GM19035 (cell line): Measurements from ENCODE around the gene GNGT2.
A peak's percentile ranks its signal among the peaks of the same experiment; 100 is the strongest.

Source experiments
- ATAC-seq: cut with Tn5 transposase; IDR thresholded peaks from one replicate; pipeline ENCODE4 v1.9.1; 2021; ENCODE audit not compliant: unreplicated experiment

The GNGT2 gene

DNA sequence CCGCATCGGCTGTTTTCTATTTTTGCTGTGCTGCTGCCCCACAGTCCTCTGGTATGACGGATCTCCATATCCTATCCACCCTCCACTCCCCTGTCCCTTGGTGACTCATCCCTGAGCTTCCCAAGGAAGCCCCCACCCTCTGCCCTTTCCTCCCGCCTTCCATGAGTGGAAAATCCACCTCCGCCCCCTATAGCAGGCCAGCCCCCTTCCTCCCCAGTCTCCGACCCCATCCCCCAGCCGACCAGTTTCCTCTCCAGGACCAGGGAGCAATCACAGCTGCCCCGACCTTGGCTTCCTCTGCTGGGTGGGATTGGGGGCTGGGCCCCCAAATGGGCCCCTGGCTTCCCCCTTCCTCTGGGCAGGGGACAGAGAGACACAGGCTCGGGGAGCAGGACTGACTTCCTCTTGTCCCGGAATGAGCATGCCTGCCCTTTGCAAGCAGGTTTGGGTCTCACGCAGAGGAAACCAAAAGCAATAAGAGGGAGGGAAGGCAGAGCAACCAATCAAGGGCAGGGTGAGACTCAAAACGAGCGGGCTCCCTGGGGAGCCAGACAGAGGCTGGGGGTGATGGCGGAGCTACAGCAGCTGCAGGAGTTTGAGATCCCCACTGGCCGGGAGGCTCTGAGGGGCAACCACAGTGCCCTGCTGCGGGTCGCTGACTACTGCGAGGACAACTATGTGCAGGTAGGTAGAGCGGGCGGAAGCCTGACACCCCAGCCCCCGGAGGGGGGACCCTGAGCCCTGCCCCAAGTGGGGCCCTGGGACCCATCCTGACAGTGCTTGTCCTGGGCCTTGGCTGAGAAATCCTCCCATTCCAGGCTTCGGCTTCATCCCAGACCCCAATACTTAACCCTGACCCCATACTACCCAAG, at the start of gene GNGT2, which contains the start of gene ABI3:
Gene GNGT2, minus strand, starts transcription at position 417 of the 872 bp plus-strand sequence. CDS start 3,152 bp downstream, outside the sequence.
Gene ABI3, plus strand, starts transcription at position 550 of the 872 bp plus-strand sequence. Its CDS starts 18 bp downstream, at position 568.
- ATAC-seq, result peak; percentile 82

DNA sequence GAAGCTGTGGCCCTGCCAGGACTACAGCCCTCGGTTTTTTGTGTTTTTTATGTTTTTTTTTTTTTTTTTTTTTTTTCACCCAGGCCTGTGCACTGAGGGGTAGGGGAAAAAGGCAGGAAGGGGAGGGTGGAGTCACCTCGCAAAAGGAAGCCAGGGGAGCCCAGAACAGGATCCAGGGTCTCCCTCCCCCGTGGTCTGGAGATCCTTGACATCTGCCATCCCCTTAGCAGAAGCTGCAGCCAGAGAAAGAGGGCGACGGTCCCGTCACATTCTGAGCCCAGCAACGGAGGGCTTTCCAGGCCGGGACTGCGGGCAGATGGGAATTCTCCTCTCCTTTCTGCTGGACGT, 49.3 kb upstream of the GNGT2 start:
- no peak for ATAC-seq

DNA sequence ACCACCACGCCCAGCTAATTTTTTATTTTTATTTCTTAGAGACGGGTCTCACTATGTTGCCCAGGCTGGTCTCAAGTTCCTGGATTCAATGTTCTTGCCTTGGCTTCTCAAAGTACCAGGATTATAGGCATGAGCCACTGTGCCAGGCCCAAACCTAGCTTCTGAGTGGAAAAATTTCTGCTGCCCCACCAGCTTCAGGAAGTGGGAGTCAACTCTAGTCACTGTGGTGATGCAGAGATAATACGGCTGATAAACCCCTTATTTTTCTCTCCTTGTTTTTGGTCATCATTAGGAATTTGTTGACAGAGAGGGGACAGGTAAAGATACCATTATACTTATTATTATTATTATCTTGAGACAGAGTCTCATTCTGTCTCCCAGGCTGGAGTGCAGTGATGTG, 48.0 kb upstream of the GNGT2 start:
- ATAC-seq, result no peak

DNA sequence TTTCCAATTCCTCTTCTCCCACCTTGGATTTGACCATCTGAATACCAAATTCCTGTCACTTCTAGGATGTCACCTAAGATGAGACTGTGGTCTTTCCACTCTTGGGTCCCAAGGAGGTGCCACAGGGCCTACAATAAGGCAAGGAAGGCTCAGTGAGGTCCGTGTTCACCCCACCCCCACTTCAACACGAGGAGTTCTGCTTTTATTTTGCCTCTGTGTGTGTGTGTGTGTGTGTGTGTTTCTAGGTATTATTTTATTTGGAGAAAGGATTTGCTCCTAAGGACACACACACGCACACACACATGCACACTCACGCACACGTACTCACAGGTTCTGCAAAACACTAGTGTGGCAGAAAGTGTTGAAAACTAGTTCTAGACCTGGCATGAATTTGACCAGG, 44.8 kb upstream of the GNGT2 start:
- no peak for ATAC-seq

DNA sequence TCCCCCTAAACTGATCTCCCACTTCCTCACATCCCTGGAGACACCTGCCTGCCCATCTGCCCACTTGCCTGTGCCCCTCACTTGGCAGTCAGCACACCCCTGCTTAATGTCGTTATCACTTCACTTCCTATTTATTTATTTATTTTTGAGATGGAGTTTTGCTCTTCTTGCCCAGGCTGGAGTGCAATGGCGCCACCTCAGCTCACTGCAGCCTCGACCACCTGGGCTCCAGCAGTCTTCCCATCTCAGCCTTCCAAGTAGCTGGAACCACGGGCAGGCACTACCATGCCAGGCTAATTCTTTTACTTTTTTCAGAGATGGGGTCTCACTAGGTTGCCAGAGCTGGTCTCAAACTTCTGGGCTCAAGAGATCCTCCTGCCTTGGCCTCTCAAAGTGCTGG, 43.7 kb upstream of the GNGT2 start:
- no peak for ATAC-seq

DNA sequence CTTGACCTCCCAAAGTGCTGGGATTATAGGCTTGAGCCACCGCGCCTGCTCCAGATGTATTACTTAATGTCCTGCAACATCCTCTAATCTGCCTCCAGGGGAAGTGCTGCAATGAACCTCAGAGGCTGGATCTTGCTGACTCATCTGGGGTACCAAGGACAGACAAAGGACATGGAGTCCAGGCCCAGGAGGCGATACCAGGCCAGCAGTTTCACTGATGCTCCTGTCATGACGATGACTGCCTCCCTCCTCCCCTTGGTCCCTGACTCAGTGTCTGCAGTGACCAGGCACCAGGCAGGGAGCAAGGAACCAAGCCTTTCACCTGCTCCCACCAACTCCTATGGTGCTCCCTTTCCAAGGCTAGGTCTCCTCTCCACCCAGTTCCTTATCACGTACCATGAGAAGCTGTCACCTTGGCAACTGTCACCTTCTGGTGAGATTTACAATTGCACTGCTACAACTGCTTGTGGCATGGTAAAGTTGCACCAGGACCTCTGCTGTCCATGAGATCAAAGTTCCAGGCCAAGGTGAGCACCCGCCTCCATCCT, 41.8 kb upstream of the GNGT2 start:
- ATAC-seq, result no peak

DNA sequence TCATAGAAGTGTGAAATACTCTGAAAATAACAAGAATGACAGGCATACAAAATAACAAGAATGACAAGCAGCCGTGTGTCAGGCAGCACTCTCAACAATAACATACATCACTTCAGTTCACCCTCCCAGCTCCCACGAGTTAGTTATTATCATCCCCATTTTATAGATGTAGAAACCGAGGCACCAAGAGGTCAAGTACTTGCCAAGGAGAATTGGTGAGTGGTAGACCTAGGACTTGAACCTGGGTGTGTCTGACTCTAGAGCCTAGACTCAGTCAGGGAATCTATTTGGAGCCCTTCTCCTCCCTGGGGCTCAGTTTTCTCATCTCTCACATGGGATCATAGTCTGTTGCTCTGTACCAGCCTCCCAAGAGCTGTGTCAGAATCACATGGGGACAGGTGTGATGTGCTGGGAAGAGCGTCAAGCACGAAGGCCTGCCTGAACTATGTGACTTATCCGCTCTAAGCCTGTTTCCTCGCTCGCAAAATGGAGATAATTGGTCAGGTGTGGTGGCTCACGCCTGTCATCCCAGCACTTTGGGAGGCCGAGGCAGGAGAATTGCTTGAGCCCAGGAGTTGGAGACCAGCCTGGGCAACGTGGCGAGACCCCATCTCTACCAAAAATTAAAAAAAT, 39.6 kb upstream of the GNGT2 start:
- no peak for ATAC-seq

DNA sequence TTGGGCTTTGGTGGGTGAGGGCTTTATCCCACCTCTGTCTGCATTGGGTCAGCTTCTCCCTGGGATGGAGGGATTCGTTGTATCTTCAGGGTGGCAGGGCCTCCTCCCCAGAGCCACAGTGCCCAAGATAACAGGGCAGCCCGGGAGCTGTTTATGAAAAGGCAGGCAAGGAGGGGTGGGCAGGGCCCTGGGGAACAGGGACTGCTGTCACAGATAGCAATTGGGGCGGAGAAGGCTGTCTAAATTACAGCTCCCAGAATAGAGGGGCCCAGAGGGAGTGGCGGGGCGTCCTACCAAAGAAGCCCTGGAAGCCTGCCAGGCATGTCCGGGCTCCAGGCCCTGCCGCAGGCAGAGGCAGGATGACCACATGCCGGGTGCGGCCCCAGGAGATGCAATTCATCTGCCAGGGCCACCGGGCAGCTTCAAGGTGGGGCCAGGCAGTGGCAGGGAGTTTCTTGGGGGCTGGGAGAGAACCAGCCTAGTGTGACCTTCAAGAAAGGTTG, 39.0 kb upstream of the GNGT2 start:
- no peak for ATAC-seq

DNA sequence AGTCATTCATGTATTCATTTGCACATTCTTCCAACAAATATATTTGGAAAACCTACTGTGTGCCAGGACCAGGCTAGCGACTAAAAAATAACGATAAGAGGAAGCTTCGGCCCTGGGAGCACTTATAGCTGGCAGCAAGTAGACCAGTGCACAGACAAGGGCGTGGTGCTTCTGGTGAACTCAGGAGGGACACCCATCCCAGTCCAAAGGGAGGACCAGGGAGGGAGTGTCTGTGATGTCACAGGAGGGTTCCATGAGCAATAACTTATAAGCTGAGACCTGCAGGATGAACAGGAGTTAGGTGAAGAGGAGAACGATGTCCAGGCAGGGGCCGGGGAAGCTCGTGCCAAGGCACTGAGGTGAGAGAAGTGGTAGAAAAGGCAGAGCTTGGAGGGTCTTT, 37.6 kb upstream of the GNGT2 start:
- ATAC-seq, result no peak

DNA sequence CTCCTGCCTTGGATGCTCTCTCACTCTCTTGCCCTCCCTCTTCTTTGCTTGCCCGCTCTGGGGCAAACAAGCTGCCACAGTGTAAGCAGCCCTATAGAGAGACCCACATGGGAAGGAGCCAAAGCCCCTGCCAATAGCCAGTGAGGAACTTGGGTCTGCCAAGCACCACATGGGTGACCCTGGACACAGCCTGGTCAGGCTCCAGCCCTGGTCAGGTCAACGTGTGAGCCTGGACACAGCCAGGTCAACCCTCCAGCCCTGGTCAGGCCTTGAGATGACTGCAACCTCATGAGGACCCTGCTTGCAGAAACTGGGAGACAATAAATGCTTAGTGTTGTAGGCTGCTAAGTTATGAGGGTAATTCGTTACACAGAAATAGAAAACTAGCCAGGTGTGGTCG, 34.5 kb upstream of the GNGT2 start:
- no peak for ATAC-seq

DNA sequence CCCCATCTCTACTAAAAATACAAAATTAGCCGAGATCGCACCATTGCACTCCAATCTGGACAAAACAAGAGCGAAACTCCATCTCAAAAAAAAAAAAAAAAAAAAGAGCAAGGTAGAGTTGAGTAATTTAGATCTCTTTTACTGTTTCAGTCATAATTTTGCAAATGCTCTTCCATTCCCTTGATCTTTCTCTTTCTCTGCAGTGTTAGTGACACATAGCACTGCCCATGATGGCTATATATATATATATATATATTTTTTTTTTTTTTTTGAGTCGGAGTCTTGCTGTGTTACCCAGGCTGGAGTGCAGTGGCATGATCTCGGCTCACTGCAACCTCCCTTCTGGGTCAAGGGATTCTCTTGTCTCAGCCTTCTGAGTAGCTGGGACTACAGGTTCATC, 32.4 kb upstream of the GNGT2 start:
- ATAC-seq, result no peak

DNA sequence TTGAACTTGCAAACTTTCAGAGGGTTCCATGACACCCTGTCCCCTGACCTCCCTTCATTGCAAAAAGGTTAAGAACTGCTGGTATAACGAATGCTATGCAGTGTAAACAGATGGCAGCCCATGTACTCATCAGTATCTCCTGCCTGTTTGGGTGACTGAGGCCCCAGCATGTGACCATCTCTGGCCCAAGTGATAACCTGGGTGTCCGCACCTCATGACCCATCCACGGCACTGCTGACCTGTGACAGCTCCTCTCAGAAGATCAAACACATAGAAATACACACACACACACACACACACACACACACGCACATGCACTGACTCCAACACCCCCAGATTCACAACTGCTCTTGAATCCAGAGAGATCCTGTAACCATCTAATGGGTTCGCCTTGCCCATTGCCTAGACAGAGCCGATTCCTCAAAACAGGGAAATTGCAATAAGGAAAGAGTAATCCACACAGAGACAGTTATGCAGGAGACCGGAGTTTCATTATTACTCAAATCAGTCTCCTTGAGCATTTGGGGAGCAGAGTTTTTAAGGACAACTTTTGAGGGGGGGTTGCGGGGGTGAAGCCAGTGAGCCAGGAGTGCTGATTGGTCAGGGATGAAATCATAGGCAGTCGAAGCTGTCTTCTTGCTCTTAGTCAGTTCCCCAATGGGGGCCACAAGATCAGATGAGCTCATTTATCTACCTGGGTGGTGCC, 31.5 kb upstream of the GNGT2 start:
- ATAC-seq, result no peak

DNA sequence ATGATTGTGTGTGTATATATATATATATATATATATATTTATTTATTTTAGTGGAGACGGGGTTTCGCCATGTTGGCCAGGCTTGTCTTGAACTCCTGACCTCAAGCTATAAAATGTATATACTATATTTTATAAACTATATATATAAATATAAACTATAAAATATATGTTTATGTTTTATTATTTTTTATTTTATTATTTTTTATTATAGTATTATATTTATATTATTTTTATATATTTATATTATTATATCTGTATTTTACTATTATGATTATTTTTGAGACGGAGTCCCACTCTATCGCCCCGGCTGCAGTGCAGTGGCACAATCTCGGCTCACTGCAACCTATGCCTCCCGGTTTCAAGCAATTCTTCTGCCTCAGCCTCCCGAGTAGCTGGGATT, 30.7 kb upstream of the GNGT2 start:
- no peak for ATAC-seq

DNA sequence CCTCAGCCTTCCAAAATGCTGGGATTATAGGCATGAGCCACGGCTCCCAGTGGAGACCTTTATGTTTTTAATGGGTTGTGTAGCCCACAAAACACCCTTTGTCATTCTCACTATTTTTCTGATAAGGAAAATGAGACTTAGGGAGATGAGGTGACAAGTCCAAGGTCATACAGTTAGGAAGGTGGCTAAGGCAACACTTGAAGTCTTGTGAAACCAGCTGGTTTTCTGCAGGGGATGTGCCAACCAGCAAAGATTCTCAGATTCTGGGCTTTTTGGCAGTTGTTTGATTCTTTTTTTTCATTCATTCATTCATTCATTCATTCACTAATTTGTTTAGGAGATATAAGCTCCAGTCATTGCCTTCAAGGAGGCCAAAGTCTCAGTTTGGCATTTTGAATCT, 30.2 kb upstream of the GNGT2 start:
- ATAC-seq, result no peak

DNA sequence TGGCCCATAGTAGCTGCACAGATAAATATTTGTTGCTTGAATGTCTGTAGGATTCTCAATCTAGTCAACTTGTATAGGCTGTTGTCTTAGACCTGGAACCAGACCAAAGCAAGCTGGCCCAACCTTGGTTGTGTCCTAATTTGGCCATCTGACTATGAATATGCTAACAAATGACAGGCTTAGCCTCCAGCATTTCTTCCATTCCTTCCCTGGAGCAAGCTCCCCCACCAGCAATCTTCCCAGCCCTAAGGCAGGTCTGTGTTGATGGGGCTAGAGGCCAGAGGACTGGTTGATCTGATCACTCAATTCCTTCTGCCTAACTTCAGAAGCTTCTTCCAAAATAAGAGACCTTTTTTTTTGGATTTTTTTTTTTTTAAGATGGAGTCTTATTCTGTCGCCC, 29.6 kb upstream of the GNGT2 start:
- ATAC-seq, result no peak

DNA sequence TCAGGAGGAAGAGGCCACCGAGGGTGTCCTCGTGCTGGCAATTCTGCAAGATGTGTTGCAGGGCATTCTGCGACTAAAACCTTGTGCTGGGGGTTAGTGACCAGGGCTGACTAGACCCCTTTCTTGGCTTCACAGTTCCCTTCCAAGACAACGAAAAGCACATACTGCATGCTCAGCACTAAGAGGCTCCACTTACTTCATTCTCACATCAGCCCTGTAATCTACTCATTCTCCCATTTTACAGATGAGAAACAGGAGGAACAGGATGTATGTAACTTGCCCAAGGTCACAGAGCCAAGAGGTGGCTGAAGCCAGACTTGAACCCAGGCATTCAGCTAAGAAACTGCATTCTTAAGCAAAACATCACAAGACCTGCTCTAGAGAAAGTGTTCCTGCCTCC, 25.5 kb upstream of the GNGT2 start:
- no peak for ATAC-seq

DNA sequence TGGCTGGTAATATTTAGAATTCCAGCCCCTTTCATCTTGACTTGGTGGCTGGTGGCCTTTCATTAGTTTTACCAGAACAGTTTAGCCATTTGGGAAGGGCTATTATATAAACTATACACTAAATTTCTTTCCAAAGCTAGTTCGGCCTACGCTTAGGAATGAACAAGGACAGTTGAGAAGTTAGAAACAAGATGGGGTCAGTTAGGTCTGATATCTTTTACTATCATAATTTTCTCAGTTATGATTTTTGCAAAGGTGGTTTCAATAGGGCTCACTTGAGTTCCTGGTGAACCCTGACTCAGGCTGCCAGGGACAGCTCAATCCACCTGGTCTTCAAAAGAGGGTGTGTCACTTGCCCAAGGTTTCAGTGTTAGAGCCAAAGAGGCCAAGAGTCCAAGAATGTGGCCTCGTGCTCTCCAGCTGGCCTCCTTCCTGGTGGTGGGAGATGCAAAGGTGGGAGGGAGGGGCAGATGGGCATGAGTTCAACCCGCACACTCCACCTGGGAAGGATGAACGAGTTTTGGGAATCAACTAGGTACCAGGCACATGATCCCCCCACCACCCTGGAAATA, 24.2 kb upstream of the GNGT2 start:
- ATAC-seq, result no peak

DNA sequence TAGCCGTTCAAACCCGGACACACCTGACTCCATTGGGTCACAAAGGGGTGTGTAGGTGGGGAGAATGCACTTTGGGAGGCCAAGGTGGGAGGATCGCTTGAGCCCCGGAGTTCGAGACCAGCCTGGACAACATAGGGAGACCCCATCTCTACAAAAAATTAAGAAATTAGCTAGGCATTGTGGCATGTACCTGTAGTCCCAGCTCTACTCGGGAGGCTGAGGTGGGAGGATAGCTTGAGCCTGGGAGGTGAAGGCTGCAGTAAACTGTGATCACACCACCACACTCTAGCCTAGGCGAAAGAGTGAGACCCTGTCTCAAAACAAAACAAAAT, 21.2 kb upstream of the GNGT2 start:
- ATAC-seq, result no peak

DNA sequence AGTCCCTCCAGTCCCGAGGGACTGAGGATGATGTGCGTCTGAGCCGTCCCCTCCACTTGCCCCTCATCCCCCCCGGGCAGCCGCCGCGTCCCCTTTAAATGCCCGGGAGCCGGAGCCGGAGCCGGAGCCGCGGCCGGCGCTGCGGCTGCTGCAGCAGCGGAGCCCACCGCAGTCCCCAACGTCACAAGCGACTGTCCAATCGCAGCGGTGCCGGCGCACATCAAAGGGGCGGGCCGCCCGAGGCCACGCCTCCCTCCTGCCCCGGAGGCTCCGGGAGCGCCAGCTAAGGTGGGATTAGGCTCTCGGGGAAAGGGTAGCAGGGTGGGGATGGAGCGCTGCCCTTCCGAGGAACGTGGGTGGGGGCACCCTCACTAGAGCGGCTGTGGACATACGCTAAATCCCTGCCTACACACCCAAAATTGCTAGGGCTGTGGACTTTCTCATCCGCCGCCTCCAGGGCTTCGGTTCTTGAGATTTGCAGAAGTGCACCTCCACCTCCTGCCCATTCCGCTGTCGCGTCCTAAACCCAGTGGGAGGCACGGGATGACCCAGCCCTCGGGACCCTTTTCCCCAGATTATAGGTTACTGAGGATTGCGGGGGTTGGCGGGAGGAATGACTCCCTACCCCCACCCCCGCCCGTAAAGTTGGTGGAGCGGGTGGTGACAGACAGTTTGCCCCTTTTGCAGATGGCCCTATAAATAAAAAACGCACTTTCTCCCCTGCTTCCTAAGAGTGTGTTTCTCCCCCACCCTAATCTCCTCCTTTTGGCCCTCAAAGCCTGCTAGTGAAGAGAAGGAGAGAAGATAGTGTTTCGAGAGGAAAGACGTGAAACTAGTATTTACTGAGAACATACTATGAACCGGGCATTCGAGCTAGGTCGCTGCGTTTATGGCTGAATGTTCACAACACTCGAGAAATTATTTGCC, 20.5 kb upstream of the GNGT2 start, which contains the start of gene PHOSPHO1:
Gene PHOSPHO1, minus strand, starts transcription at position 152 of the 927 bp plus-strand sequence. CDS start 4,096 bp downstream, outside the sequence.
- ATAC-seq, result peak; percentile 92
